Neural progenitor cell (in vitro differentiated cells): Measurements from ENCODE around the gene NKTR. TPM values are rescaled to one million over a fixed set of nuclear protein-coding genes. Genes with fewer than 3 reads are reported as not detected.

Source experiments
- DNase-seq: peaks from one replicate; pipeline ENCODE4 v3.0.0-alpha.2; 2016; ENCODE audit warnings: low spot score
- H2AFZ ChIP-seq: fragments of 200-600 bp; sonication (generic); replicated peaks from 2 replicates; pipeline ENCODE4 v1.6.1; 2016; ENCODE audit warnings: antibody characterized with exemption
- H3F3A ChIP-seq: fragments of 200-600 bp; sonication (generic); 2 replicates; pipeline ENCODE4 v1.6.1; 2016; ENCODE audit warnings: antibody characterized with exemption, low read depth
- H3K27ac ChIP-seq: fragments of 200-600 bp; sonication (generic); 2 replicates; pipeline ENCODE4 v1.5.1; 2016; ENCODE audit warnings: mild to moderate bottlenecking
- H3K27me3 ChIP-seq: fragments of 200-600 bp; sonication (generic); 2 replicates; pipeline ENCODE4 v1.6.1; 2016; ENCODE audit warnings: mild to moderate bottlenecking, moderate library complexity
- H3K36me3 ChIP-seq: fragments of 200-600 bp; sonication (generic); 2 replicates; pipeline ENCODE4 v1.5.1; 2016
- H3K4me1 ChIP-seq: fragments of 200-600 bp; sonication (generic); 2 replicates; pipeline ENCODE4 v1.6.1; 2016; ENCODE audit warnings: mixed run types
- H3K4me2 ChIP-seq: fragments of 200-600 bp; sonication (generic); 2 replicates; pipeline ENCODE4 v1.6.1; 2016
- H3K4me3 ChIP-seq: fragments of 200-600 bp; sonication (generic); 2 replicates; pipeline ENCODE4 v1.5.1; 2016
- H3K79me2 ChIP-seq: fragments of 200-600 bp; sonication (generic); 2 replicates; pipeline ENCODE4 v1.6.1; 2016; ENCODE audit warnings: low read depth
- H3K9ac ChIP-seq: fragments of 200-600 bp; sonication (generic); 2 replicates; pipeline ENCODE4 v1.6.1; 2016
- H3K9me3 ChIP-seq: fragments of 200-600 bp; sonication (generic); 2 replicates; pipeline ENCODE4 v1.5.1; 2016; ENCODE audit warnings: low read depth
- H4K20me1 ChIP-seq: fragments of 200-600 bp; sonication (generic); 2 replicates; pipeline ENCODE4 v1.6.1; 2016; ENCODE audit warnings: low read depth
- H3K27ac Mint-ChIP-seq: 3 replicates; pipeline ENCODE4 v1.8.0; 2021; ENCODE audit warnings: mixed read lengths
- H3K27me3 Mint-ChIP-seq: 2 replicates; pipeline ENCODE4 v1.8.0; 2022; ENCODE audit warnings: low read depth, mild to moderate bottlenecking, inconsistent platforms, moderate library complexity, mixed read lengths; ENCODE audit not compliant: insufficient read depth
- H3K36me3 Mint-ChIP-seq: 3 replicates; pipeline ENCODE4 v1.8.0; 2021; ENCODE audit warnings: mixed read lengths
- H3K4me1 Mint-ChIP-seq: 3 replicates; pipeline ENCODE4 v1.8.0; 2021; ENCODE audit warnings: mixed read lengths
- H3K4me3 Mint-ChIP-seq: 3 replicates; pipeline ENCODE4 v1.8.0; 2021; ENCODE audit warnings: mild to moderate bottlenecking, moderate library complexity, mixed read lengths
- H3K9me3 Mint-ChIP-seq: 3 replicates; pipeline ENCODE4 v1.8.0; 2020; ENCODE audit warnings: mixed read lengths
- EZH2 ChIP-seq: fragments of 200-600 bp; sonication (generic); IDR thresholded peaks from 2 replicates; pipeline ENCODE4 v1.6.1; 2017; ENCODE audit warnings: antibody characterized with exemption, mild to moderate bottlenecking, moderate library complexity
- EZH2phosphoT487 ChIP-seq: fragments of 200-600 bp; sonication (generic); IDR thresholded peaks from 2 replicates; pipeline ENCODE4 v1.6.1; 2017; ENCODE audit warnings: antibody characterized with exemption
- total RNA-seq: library from RNA; depleted of rRNA; stranded (reverse); fragments of >200 nt; gene quantifications from 2 replicates; pipeline ENCODE4 v1.2.3, GENCODE V29; 2015; ENCODE audit warnings: low replicate concordance
- TF ChIP-seq, protein P1 (sequence below): fragments of 200-600 bp; sonication (generic); IDR thresholded peaks from 2 replicates; pipeline ENCODE4 v1.5.1; 2017; ENCODE audit warnings: antibody characterized with exemption, mild to moderate bottlenecking

NKTR gene
- total RNA-seq, 1 donor from 2014 or later, result 190 TPM

- no peaks in the 10 kb centered on the region for H3K36me3 Mint-ChIP-seq
- TF ChIP-seq, protein P1, sequence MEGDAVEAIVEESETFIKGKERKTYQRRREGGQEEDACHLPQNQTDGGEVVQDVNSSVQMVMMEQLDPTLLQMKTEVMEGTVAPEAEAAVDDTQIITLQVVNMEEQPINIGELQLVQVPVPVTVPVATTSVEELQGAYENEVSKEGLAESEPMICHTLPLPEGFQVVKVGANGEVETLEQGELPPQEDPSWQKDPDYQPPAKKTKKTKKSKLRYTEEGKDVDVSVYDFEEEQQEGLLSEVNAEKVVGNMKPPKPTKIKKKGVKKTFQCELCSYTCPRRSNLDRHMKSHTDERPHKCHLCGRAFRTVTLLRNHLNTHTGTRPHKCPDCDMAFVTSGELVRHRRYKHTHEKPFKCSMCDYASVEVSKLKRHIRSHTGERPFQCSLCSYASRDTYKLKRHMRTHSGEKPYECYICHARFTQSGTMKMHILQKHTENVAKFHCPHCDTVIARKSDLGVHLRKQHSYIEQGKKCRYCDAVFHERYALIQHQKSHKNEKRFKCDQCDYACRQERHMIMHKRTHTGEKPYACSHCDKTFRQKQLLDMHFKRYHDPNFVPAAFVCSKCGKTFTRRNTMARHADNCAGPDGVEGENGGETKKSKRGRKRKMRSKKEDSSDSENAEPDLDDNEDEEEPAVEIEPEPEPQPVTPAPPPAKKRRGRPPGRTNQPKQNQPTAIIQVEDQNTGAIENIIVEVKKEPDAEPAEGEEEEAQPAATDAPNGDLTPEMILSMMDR, result no peak
- TF ChIP-seq EZH2, result no peak
- TF ChIP-seq EZH2phosphoT487, result no peak
- H3K4me3 Mint-ChIP-seq, result no peak overlapping the region
- H3K9ac ChIP-seq, result no peak overlapping the region
- H3K27me3 ChIP-seq, result no peaks in the 10 kb centered on the region
- no peak overlapping the region for H2AFZ ChIP-seq
- no peak overlapping the region for H3K27ac ChIP-seq
- no peak for DNase-seq
- H3K4me2 ChIP-seq, result no peak overlapping the region
- no peaks in the 10 kb centered on the region for H3K4me1 ChIP-seq
- H3K27me3 Mint-ChIP-seq, result no peaks in the 10 kb centered on the region
- H3K9me3 ChIP-seq, result no peaks in the 10 kb centered on the region
- no peaks in the 10 kb centered on the region for H4K20me1 ChIP-seq
- H3K36me3 ChIP-seq, result no peaks in the 10 kb centered on the region
- peaks cover 12% of the 10 kb centered on the region for H3K9me3 Mint-ChIP-seq
- H3K79me2 ChIP-seq, result no peaks in the 10 kb centered on the region
- H3K4me1 Mint-ChIP-seq, result no peaks in the 10 kb centered on the region
- no peak overlapping the region for H3K4me3 ChIP-seq
- H3K27ac Mint-ChIP-seq, result no peak overlapping the region
- H3F3A ChIP-seq, result no peaks in the 10 kb centered on the region
These were observed 81.0 kb downstream of the NKTR start for GRCh38 chr3:42681361-42682038.

DNA sequence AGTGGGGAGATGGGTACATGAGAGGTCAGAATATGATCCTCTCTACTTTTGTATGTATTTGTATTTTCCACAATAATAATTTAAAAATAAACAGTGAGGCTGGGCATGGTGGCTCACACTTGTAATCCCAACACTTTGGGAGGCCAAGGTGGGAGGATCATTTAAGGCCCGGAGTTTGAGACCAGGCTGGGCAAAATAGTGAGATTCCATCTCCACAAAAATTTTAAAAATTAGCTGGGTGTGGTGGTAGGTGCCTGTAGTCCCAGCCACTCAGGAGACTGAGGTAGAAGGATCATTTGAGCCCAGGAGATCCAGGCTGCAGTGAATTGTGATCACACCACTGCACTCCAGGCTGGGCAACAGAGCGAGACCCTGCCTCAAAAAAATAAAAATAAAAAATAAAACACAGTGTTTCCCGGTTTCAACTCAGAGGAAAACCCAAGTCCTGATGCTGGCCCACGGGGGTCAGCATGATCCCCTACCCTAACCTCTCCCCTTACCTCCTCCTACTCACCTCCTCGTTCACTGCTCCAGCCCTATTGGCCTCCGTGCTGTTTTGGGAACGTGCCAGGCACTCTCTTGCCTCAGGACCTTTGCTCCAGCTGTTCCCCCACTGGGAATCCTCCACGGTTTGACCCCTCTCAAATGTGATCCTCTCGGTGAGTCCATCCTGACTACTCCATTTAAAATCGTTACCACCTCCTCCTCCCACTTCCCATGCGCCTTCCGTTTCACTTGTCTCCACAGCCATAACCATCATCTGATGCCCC, 82.0 kb downstream of the NKTR start:
- Histone ChIP-seq H4K20me1 (no peaks in the 10 kb centered on the region), H3F3A (no peaks in the 10 kb centered on the region), H3K27ac (no peak overlapping the region), H3K79me2 (no peaks in the 10 kb centered on the region), H3K4me1 (no peaks in the 10 kb centered on the region), H3K9ac (no peak overlapping the region), H3K9me3 (no peaks in the 10 kb centered on the region), H3K27me3 (no peaks in the 10 kb centered on the region), H3K36me3 (no peaks in the 10 kb centered on the region), H3K4me3 (no peak overlapping the region), H3K4me2 (no peak overlapping the region), H2AFZ (no peak overlapping the region)
- Mint-ChIP-seq H3K27ac (no peak overlapping the region), H3K27me3 (no peaks in the 10 kb centered on the region), H3K4me3 (no peak overlapping the region), H3K9me3 (peaks cover 5% of the 10 kb centered on the region), H3K36me3 (no peaks in the 10 kb centered on the region), H3K4me1 (no peaks in the 10 kb centered on the region)
- no peak for DNase-seq
- TF ChIP-seq, protein P1, result no peak
- TF ChIP-seq EZH2phosphoT487 (no peak), EZH2 (no peak)

DNA sequence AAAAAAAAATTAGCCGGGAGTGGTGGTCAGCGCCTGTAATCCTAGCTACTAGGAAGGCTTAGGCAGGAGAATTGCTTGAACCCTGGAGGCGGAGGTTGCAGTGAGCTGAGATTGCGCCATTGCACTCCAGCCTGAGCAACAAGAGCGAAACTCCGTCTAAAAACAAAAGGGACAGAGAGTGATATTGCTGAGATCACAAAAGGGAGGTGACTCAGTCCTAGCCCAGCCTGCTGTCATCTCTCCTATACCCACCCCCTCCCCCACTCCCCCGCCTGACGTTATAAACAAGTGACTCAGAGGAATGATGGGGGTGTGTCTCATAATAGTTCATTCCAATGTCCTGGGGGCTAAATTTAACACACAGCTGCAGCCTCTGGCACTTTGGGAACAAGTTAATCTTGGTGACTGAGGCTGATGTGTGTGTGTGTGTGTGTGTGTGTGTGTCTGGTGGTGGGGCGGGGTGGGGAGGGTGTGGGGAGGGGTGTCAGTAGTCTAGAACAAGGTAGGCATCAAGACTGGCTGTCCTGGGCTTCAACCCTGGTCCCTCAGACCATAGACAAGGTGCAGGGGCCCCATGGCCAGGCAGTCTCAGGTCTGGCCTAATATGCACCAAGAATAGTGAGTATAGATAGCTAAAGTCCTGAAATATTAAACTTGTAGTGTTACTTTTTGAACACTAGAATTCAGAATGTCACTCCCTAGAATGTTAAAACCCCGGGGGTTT, 83.6 kb downstream of the NKTR start:
- TF ChIP-seq EZH2phosphoT487 (no peak), EZH2 (no peak)
- TF ChIP-seq, protein P1, result no peak
- H3K27me3 Mint-ChIP-seq, result peaks cover 2% of the 10 kb centered on the region
- Histone ChIP-seq H3K9ac (no peak overlapping the region), H3K4me1 (no peaks in the 10 kb centered on the region), H3K36me3 (no peaks in the 10 kb centered on the region), H3K27me3 (no peaks in the 10 kb centered on the region), H3K4me3 (no peak overlapping the region), H3K9me3 (no peaks in the 10 kb centered on the region), H3K79me2 (no peaks in the 10 kb centered on the region), H2AFZ (no peak overlapping the region), H4K20me1 (no peaks in the 10 kb centered on the region), H3K4me2 (no peak overlapping the region), H3F3A (no peaks in the 10 kb centered on the region), H3K27ac (no peak overlapping the region)
- no peaks in the 10 kb centered on the region for H3K9me3 Mint-ChIP-seq
- DNase-seq, result no peak
- H3K27ac Mint-ChIP-seq, result no peak overlapping the region
- no peaks in the 10 kb centered on the region for H3K36me3 Mint-ChIP-seq
- no peak overlapping the region for H3K4me3 Mint-ChIP-seq
- H3K4me1 Mint-ChIP-seq, result peaks cover 2% of the 10 kb centered on the region
